Spleen (tissue), 11 donors: ENCODE measurements around the gene SUMO3. TPM values are rescaled to one million over a fixed set of nuclear protein-coding genes. Genes with fewer than 3 reads are reported as not detected.

ENCODE experiments used
- DNase-seq: peaks from one replicate; pipeline ENCODE4 v3.0.0-alpha.2; 2020
- H3K27ac ChIP-seq, 8 donors: fragments of 200-600 bp; sonication (generic) in 7 of 8; 1 replicate in 4 of 8; 2 replicates in 4 of 8; pipeline versions ENCODE4 v1.5.0 to v1.8.0; 2016 to 2021; ENCODE audit warnings: inconsistent platforms in 4 of 8, mild to moderate bottlenecking in 4 of 8, moderate library complexity in 1 of 8
- H3K27me3 ChIP-seq, 7 donors: fragments of 200-600 bp; sonication (generic) in 6 of 7; replicated peaks in 1 of 7; 1 replicate in 4 of 7; 2 replicates in 3 of 7; pipeline versions ENCODE4 v1.5.0 to v1.8.0; 2016 to 2021; ENCODE audit warnings: inconsistent platforms in 3 of 7, mild to moderate bottlenecking in 1 of 7
- H3K36me3 ChIP-seq, 6 donors: fragments of 200-600 bp; sonication (generic) in 5 of 6; 1 replicate in 4 of 6; 2 replicates in 2 of 6; pipeline versions ENCODE4 v1.5.0 to v1.8.0; 2016 to 2021; ENCODE audit warnings: inconsistent platforms in 2 of 6
- H3K4me1 ChIP-seq, 6 donors: fragments of 200-600 bp; sonication (generic) in 5 of 6; 1 replicate in 3 of 6; 2 replicates in 3 of 6; pipeline versions ENCODE4 v1.5.0 to v1.8.0; 2016 to 2021; ENCODE audit warnings: inconsistent platforms in 3 of 6
- H3K4me3 ChIP-seq, 8 donors: fragments of 200-600 bp; sonication (generic) in 7 of 8; 1 replicate in 4 of 8; 2 replicates in 4 of 8; pipeline versions ENCODE4 v1.5.0 to v1.8.0; 2016 to 2021; ENCODE audit warnings: inconsistent platforms in 4 of 8, mild to moderate bottlenecking in 4 of 8, moderate library complexity in 2 of 8
- H3K9me3 ChIP-seq, 8 donors: fragments of 200-600 bp; sonication (generic) in 7 of 8; 1 replicate in 4 of 8; 2 replicates in 4 of 8; pipeline versions ENCODE4 v1.5.0 to v1.8.0; 2016 to 2021; ENCODE audit warnings: inconsistent platforms in 4 of 8
- POLR2A ChIP-seq, 3 donors: fragments of 450-650 bp; IDR thresholded peaks; one replicate each; pipeline ENCODE4 v1.5.1; 2017; ENCODE audit warnings: antibody characterized with exemption in 3 of 3, mild to moderate bottlenecking in 1 of 3
- POLR2AphosphoS5 ChIP-seq, 3 donors: sonication (generic); formaldehyde crosslinking; IDR thresholded peaks; one replicate each; pipeline ENCODE4 v1.5.1; 2017; ENCODE audit warnings: antibody characterized with exemption in 3 of 3
- WGBS, 5 donors: extraction: QIAGEN DNeasy Blood & Tissue Kit in 3 of 5; methylation state at CpG; one replicate each; pipeline versions ENCODE4 v1.1.5 to v1.1.7; 2013 to 2018; 5-methylcytosine and 5-hydroxymethylcytosine counted together
- intact Hi-C: fragments of 100-400 bp; cut with DNase I; formaldehyde crosslinking; loops from one replicate; pipeline ENCODE4 v1.15.0; 2023; ENCODE audit warnings: low total_unique reads
- polyA plus RNA-seq, 3 donors: library from polyadenylated mRNA; stranded (reverse); fragments of 200-250 nt; gene quantifications; one replicate each; pipeline ENCODE4 v1.2.1, GENCODE V29; 2013
- total RNA-seq, 7 donors: library from RNA; depleted of rRNA in 3 of 7; stranded (reverse); fragments of >200 nt in 3 of 7; fragmentation: NEBNext Ultra II Directional in 4 of 7; extraction: Animal tissue kit (Norgen Biotek cat#: 25700) in 4 of 7; gene quantifications; one replicate each; pipeline versions ENCODE4 v1.1.0 to v1.2.1, GENCODE V29; 2016 to 2021
- TF ChIP-seq, protein P1 (sequence below), 11 experiments: fragments of 200-600 bp in 7 of 11; fragments of 450-650 bp in 4 of 11; sonication (generic) in 4 of 11; IDR thresholded peaks in 8 of 11; conservative IDR thresholded peaks in 3 of 11; 1 replicate in 7 of 11; 2 replicates in 4 of 11; pipeline versions ENCODE4 v1.4.0 to v1.8.0; 2016 to 2021; ENCODE audit warnings: antibody characterized with exemption in 11 of 11, inconsistent platforms in 4 of 11, mild to moderate bottlenecking in 1 of 11
- donor health status: healthy with polysubstance abuse.
- donor health status: DM: no; HTN: no; CAD: no; lungs with moderate emphysema.
- donor health status: DM: no; HTN: no; CAD: no.
- donor health status: Bipolar disorder and iron deficiency.
- donor health status: healthy.
- donor health status: DM: no; HTN: no; CAD: no.
- donor health status: DM: yes; HTN: yes; CAD: no.

Gene SUMO3
- total and polyA plus RNA-seq, 10 donors = 38.2 to 101 (median 68.4) TPM

DNA sequence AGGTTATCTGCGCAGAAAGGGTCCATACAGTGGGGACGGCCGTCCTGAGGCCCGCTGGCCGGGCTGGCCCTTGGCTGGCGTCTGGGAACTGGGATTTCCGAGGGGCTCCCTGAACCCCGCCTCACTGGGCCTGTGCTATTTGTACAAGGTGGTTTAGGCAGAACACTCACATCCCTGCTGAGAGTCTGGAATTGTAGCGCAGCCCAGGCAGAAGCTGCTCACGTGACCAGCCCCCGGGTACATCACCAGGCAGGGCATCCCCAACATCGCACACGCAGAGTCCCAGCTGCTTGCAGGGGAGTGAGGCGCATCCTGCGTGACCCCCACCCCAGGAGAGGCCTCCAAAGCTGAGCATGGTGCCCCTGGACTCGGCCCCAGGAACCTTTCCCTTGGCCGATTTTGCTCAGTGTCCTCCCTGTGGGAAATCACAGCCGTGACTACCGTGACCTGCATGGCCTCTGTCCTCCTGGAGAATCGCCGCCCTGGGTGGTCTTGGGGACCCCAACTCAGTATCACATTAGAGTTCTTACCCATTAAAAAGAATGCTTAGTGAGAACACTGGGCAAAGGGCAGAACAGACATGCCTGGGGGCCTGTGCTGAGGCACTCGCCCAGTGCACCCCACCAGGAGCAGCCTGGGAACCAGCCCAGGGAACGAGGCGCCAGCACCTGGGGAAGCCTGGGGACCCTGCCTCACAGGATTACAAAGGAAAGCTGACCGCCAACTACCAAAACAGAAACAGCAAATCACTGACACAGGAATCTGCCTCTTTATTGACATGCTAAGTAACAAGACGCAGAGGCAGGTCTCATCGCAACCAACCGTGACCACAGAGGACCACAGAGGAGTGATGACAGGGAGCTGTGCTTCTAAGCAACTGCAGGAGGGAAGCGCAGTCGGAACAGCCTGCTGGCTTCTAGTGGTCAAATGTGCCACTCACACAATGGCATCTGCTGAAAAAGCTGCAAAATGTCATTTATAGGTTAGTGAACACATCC is 49.7 kb downstream of the SUMO3 start:
- H3K27me3 ChIP-seq = no peaks in the 10 kb centered on the region
- peaks cover 4 to 54% (median 42%) of the 10 kb centered on the region in 6 donors for H3K36me3 ChIP-seq
- H3K4me3 ChIP-seq = no peak overlapping the region
- peaks cover 0 to 15% (median 9%) of the 10 kb centered on the region in 6 donors for H3K4me1 ChIP-seq
- intact Hi-C loops = no loop called here
- H3K9me3 ChIP-seq = no peaks in the 10 kb centered on the region
- H3K27ac ChIP-seq = no peak overlapping the region
- WGBS, 5 donors = 92 to 96% (median 94%) methylated on average over 19 to 30 of the region's 30 CpGs
- no peak for DNase-seq
- no peak for TF ChIP-seq POLR2A (IDR thresholded peaks at IDR 0.05)
- TF ChIP-seq POLR2AphosphoS5 (IDR thresholded peaks at IDR 0.05) = no peak
- TF ChIP-seq, protein P1, sequence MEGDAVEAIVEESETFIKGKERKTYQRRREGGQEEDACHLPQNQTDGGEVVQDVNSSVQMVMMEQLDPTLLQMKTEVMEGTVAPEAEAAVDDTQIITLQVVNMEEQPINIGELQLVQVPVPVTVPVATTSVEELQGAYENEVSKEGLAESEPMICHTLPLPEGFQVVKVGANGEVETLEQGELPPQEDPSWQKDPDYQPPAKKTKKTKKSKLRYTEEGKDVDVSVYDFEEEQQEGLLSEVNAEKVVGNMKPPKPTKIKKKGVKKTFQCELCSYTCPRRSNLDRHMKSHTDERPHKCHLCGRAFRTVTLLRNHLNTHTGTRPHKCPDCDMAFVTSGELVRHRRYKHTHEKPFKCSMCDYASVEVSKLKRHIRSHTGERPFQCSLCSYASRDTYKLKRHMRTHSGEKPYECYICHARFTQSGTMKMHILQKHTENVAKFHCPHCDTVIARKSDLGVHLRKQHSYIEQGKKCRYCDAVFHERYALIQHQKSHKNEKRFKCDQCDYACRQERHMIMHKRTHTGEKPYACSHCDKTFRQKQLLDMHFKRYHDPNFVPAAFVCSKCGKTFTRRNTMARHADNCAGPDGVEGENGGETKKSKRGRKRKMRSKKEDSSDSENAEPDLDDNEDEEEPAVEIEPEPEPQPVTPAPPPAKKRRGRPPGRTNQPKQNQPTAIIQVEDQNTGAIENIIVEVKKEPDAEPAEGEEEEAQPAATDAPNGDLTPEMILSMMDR (IDR thresholded peaks at IDR 0.05 in 8 of 11, conservative IDR thresholded peaks at IDR 0.05 in 3 of 11) = no peak

DNA sequence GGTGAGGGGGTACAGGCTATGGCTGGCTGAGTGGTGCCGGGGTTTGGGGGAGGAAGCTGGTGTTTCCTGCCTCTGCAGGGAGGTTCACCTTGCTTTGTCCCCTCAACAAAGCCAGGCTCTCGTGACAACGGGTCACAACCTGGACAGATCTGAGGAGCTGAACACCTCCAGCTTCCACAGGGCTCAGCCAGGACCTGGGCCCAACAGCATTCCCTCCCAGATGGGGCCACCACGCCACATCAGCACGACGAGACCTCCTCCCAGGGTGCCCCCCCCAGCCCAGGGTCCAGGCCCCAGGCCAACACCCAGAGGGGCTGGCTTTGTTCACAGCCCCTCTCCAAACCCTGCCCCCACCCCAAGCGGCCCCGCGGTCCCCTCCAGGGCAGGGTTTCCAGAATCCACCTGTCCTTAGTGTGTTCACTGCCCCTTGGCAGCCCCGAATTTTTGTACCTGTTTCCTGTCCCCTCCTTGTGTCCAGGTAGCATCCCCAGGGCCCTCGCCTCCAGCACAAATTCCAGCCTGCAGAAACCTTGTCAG is 51.0 kb downstream of the SUMO3 start:
- DNase-seq = no peak
- Histone ChIP-seq H3K36me3 (peaks cover 4 to 41% (median 31%) of the 10 kb centered on the region in 6 donors), H3K27me3 (no peaks in the 10 kb centered on the region), H3K4me1 (peaks cover 0 to 15% (median 9%) of the 10 kb centered on the region in 6 donors), H3K9me3 (no peaks in the 10 kb centered on the region), H3K4me3 (no peak overlapping the region), H3K27ac (no peak overlapping the region)
- 65 to 72% (median 69%) methylated on average over 8 to 11 of the region's 11 CpGs for WGBS, 5 donors
- TF ChIP-seq POLR2A (IDR thresholded peaks at IDR 0.05) (no peak), POLR2AphosphoS5 (IDR thresholded peaks at IDR 0.05) (no peak)
- TF ChIP-seq, protein P1 (IDR thresholded peaks at IDR 0.05 in 8 of 11, conservative IDR thresholded peaks at IDR 0.05 in 3 of 11) = no peak
- intact Hi-C loops = no loop called here

DNA sequence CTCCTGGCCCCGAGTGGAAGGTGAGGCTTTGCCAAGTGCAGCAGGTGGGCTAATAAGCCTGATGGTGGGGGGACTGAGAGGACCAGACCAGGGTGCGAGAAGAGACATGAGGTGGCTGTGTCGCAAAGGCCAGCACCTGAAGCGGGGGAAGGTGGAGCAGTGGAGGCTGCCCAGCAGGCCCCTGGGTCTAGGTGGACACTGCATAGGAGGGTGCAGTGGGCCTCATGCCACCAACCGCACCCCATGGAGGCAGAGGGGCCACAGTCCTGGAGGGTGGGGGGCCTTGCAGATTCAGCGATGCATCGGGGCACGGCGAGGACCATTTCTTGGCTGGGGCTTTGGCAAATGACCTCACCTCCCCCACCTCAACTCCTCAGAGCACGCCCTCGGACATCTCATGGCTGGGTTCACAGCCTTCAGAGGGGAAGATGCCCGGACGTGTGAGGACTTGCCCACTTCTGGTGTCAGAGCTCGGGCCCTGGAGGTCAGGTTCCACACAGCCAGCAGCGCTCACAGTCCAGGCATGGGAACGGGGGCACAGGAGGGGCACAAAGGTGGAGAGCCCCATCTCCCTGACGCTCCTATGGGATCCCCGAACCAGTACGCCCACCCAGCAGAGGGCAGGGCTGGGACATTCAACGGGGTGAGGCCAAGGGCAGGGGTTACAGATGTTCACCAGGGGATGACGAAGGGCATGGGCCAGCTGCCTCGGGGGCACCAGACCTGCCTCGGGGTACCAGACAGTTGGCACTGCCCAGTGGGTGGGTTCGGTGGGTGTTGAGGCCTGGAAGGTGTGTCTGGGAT is 51.6 kb downstream of the SUMO3 start:
- peak overlapping the region in 1 of 8 donors; percentile 48 for H3K27ac ChIP-seq
- H3K27me3 ChIP-seq = no peaks in the 10 kb centered on the region
- intact Hi-C loops = no loop called here
- peaks cover 4 to 35% (median 24%) of the 10 kb centered on the region in 6 donors for H3K36me3 ChIP-seq
- WGBS, 5 donors = 79 to 87% (median 82%) methylated on average over 23 to 24 of the region's 24 CpGs
- H3K4me1 ChIP-seq = peaks cover 0 to 15% (median 9%) of the 10 kb centered on the region in 6 donors
- no peak overlapping the region for H3K4me3 ChIP-seq
- no peak for TF ChIP-seq POLR2AphosphoS5 (IDR thresholded peaks at IDR 0.05)
- no peak for TF ChIP-seq POLR2A (IDR thresholded peaks at IDR 0.05)
- TF ChIP-seq, protein P1 (IDR thresholded peaks at IDR 0.05 in 8 of 11, conservative IDR thresholded peaks at IDR 0.05 in 3 of 11) = no peak
- DNase-seq = no peak
- no peaks in the 10 kb centered on the region for H3K9me3 ChIP-seq
